ENCODE results near the gene FOXO3.
A peak's percentile ranks its signal among the peaks of the same experiment; 100 is the strongest.
"Not testable (repeated sequence)": the region's sequence is repeated elsewhere in the genome, so short reads cannot be mapped to it uniquely, and the experiment has no call there.

Gene FOXO3

DNA sequence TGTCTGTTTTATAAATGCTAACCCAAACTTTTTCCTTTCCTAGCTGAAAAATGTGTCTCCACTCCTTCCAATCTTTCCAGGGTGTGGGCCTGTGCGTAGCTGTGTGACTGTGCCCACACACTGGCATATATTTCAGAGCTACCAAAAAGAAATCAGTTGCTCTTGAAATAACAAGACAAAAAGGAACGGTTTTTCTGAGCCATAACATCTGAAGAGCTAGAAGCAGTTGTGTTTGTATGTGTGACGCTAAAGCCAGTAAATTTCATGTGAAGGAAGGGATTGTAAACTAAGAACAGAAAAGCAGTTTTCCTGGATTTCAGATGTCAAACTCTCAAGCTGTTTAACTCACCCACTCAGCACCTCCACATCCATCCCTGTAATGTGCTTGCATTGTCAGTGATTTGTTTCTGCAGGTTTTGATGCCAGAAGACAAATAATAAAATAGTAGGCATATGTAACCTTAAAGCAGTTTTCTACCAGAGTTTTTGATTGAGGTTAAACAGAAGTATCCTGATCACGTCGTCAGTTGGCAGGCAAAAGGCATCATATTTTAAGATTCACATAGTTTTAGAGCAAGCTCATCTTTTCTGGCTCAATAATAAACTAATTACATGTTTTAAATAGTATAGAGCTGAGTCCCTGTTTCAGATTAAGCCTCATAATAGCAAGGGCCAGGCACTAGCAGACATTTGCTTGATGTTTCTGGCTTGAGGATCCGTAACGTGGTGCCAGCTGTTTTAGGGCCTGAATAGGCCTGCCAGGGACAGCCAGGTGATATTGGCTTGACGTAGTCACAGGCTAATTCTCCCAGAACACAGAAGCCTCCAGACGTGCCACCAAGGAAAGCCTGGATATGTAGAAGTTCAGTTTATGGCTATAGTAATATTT, 90.9 kb downstream of the FOXO3 start:
- TF ChIP-seq GATA1 (IDR thresholded peaks at IDR 0.05; ENCODE audit: low read depth, low read length) (no peak), POLR2A (IDR thresholded peaks at IDR 0.05; ENCODE audit: low read length) (no peak)

DNA sequence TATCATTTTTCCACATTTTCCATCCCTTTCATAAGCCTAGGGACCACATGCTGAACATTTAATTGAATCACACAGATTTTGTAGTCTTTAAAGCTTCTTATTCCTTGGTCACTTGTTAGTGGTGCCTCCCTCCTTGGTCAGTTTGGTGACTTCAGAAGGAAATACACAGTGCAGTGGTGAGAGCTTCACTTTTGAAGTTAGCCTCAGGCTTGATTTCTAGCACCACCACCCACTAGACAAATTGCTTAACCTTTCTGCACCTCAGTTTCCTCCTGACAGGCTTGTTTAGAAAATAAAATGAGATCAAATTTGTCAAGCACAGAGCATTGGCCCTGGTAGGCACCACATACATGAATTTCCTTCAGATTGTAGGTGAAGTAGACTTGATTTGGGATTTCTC, 91.7 kb downstream of the FOXO3 start:
- no peak for DNase-seq
- TF ChIP-seq POLR2A (IDR thresholded peaks at IDR 0.05; ENCODE audit: low read length) (no peak), GATA1 (IDR thresholded peaks at IDR 0.05; ENCODE audit: low read depth, low read length) (no peak)

More for the DNA sequence above, 90.9 kb downstream of the FOXO3 start:
- no peak for DNase-seq

GRCh38 chr6:108653949-108654348, 93.2 kb downstream of the FOXO3 start:
- DNase-seq = no peak
- no peak for TF ChIP-seq POLR2A (IDR thresholded peaks at IDR 0.05; ENCODE audit: low read length)
- TF ChIP-seq GATA1 (IDR thresholded peaks at IDR 0.05; ENCODE audit: low read depth, low read length) = no peak

- no peak for DNase-seq
- TF ChIP-seq POLR2A (IDR thresholded peaks at IDR 0.05; ENCODE audit: low read length) (no peak), GATA1 (IDR thresholded peaks at IDR 0.05; ENCODE audit: low read depth, low read length) (no peak)
These were observed 93.9 kb downstream of the FOXO3 start for GRCh38 chr6:108654465-108655106.

- TF ChIP-seq GATA1 (IDR thresholded peaks at IDR 0.05; ENCODE audit: low read depth, low read length) = no peak
- TF ChIP-seq POLR2A (IDR thresholded peaks at IDR 0.05; ENCODE audit: low read length) = no peak
- DNase-seq = no peak
These were observed 95.3 kb downstream of the FOXO3 start for GRCh38 chr6:108655806-108656651.

DNA sequence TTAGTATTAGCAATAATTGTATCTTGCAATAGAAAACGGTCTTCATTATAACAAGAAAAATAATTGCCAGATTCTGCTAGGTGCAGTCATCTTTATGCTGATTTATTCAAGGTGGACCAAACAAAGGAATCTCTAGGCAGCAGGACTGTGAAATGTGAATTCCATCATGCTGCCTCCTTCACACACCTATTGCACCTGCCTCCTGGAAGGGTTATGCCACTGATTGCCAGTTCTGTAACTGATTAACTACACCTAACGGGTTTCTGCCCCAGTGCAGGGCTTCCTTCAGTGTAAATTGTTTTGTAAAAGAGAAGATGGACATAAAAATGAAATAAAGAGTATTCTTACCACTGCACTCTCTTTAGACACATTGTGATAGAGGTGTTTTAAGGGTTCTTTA, 96.1 kb downstream of the FOXO3 start:
- no peak for DNase-seq
- no peak for TF ChIP-seq POLR2A (IDR thresholded peaks at IDR 0.05; ENCODE audit: low read length)

DNA sequence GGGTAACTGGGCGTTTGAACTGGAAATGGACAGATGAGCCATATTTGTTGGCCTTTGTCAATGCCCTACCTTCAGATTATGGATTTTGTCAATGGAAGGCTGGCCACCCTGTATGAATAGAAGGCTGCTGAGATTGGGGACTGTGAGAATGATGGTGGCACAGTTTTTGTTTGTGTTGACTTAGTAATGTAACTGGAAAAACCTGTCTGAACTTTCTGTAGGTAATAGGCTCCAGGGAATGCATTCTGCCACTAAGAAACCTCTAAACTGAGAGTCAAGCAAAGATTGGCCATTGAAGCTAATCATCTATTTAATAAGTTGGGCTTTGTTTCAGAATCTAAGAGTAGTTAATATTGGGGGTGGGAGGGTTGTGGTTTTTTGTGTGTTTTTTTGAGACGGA, 97.5 kb downstream of the FOXO3 start:
- no peak for TF ChIP-seq POLR2A (IDR thresholded peaks at IDR 0.05; ENCODE audit: low read length)
- TF ChIP-seq GATA1 (IDR thresholded peaks at IDR 0.05; ENCODE audit: low read depth, low read length) = no peak
- no peak for DNase-seq

GRCh38 chr6:108658785-108659184, 98.1 kb downstream of the FOXO3 start:
- not testable (repeated sequence) for DNase-seq

GRCh38 chr6:108660251-108660650, 99.5 kb downstream of the FOXO3 start:
- DNase-seq = no peak
- TF ChIP-seq GATA1 (IDR thresholded peaks at IDR 0.05; ENCODE audit: low read depth, low read length) = no peak
- no peak for TF ChIP-seq POLR2A (IDR thresholded peaks at IDR 0.05; ENCODE audit: low read length)

- peak; percentile 69 to 80 for DNase-seq
- TF ChIP-seq GATA1 (IDR thresholded peaks at IDR 0.05; ENCODE audit: low read depth, low read length) = no peak
- no peak for TF ChIP-seq POLR2A (IDR thresholded peaks at IDR 0.05; ENCODE audit: low read length)
These were observed 100.7 kb downstream of the FOXO3 start for GRCh38 chr6:108661430-108661829.

GRCh38 chr6:108661982-108662381, 101.3 kb downstream of the FOXO3 start:
- TF ChIP-seq GATA1 (IDR thresholded peaks at IDR 0.05; ENCODE audit: low read depth, low read length) = no peak
- TF ChIP-seq POLR2A (IDR thresholded peaks at IDR 0.05; ENCODE audit: low read length) = no peak
- peak in 1 of 2 experiments; percentile 45 for DNase-seq

DNA sequence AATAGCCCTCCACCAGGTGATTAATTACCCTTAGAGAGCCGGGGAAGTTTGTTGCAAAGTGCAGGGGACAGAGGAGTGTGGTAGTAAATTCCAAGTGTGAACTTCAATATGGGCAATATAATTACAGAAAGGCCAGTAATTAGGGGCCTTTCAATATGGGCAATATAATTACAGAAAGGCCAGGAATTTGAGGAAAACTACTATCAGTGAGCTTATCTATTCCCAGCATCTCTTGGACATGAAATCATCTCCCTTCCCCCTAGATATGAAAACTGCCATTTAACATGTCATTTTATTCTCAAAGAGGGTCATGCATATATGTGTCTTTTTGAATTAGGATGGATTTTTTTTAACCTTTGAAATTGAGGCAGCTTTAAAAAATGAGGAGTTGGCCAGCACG, 102.0 kb downstream of the FOXO3 start:
- TF ChIP-seq GATA1 (IDR thresholded peaks at IDR 0.05; ENCODE audit: low read depth, low read length) = no peak
- no peak for TF ChIP-seq POLR2A (IDR thresholded peaks at IDR 0.05; ENCODE audit: low read length)
- DNase-seq = no peak

DNA sequence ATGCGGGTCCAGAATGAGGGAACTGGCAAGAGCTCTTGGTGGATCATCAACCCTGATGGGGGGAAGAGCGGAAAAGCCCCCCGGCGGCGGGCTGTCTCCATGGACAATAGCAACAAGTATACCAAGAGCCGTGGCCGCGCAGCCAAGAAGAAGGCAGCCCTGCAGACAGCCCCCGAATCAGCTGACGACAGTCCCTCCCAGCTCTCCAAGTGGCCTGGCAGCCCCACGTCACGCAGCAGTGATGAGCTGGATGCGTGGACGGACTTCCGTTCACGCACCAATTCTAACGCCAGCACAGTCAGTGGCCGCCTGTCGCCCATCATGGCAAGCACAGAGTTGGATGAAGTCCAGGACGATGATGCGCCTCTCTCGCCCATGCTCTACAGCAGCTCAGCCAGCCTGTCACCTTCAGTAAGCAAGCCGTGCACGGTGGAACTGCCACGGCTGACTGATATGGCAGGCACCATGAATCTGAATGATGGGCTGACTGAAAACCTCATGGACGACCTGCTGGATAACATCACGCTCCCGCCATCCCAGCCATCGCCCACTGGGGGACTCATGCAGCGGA, 102.9 kb downstream of the FOXO3 start:
- DNase-seq = not testable (repeated sequence)

All from erythroblast (primary cell).